ENCODE results near the gene RPL35A.
A peak's percentile ranks its signal among the peaks of the same experiment; 100 is the strongest.
"Not testable (repeated sequence)": the region's sequence is repeated elsewhere in the genome, so short reads cannot be mapped to it uniquely, and the experiment has no call there.

Gene RPL35A

GRCh38 chr3:197949778-197950676, at the start of gene RPL35A:
Gene RPL35A (plus strand): TSS chr3:197950190. CDS start chr3:197950968, 778 bp downstream.
- peak; percentile 87 for DNase-seq (ENCODE audit: low read depth)

GRCh38 chr3:197901626-197902025, 48.4 kb upstream of the RPL35A start:
- no peak for DNase-seq (ENCODE audit: low read depth)

- peak; percentile 85 for DNase-seq (ENCODE audit: low read depth)
Observed at GRCh38 chr3:197906023-197906849, 43.8 kb upstream of the RPL35A start.

GRCh38 chr3:197906850-197907187, 43.2 kb upstream of the RPL35A start:
- DNase-seq (ENCODE audit: low read depth), result no peak

GRCh38 chr3:197907196-197907595, 42.8 kb upstream of the RPL35A start:
- no peak for DNase-seq (ENCODE audit: low read depth)

GRCh38 chr3:197908550-197908949, 41.4 kb upstream of the RPL35A start:
- DNase-seq (ENCODE audit: low read depth), result peak; percentile 19

GRCh38 chr3:197908957-197909701, 40.9 kb upstream of the RPL35A start:
- no peak for DNase-seq (ENCODE audit: low read depth)

GRCh38 chr3:197912741-197913476, 37.1 kb upstream of the RPL35A start:
- DNase-seq (ENCODE audit: low read depth), result no peak

- no peak for DNase-seq (ENCODE audit: low read depth)
Observed at GRCh38 chr3:197913641-197914380, 36.2 kb upstream of the RPL35A start.

GRCh38 chr3:197921429-197922275, 28.3 kb upstream of the RPL35A start:
- DNase-seq (ENCODE audit: low read depth), result not testable (repeated sequence)

GRCh38 chr3:197926418-197926817, 23.6 kb upstream of the RPL35A start:
- DNase-seq (ENCODE audit: low read depth), result no peak

GRCh38 chr3:197927578-197927977, 22.4 kb upstream of the RPL35A start:
- not testable (repeated sequence) for DNase-seq (ENCODE audit: low read depth)

- DNase-seq (ENCODE audit: low read depth), result no peak
Observed at GRCh38 chr3:197936819-197937384, 13.1 kb upstream of the RPL35A start.

GRCh38 chr3:197940745-197941384, 9.1 kb upstream of the RPL35A start:
- DNase-seq (ENCODE audit: low read depth), result no peak

- DNase-seq (ENCODE audit: low read depth), result no peak
Observed at GRCh38 chr3:197942956-197943556, 6.9 kb upstream of the RPL35A start.

- DNase-seq (ENCODE audit: low read depth), result no peak
Observed at GRCh38 chr3:197949191-197949777, 706 bp upstream of the RPL35A start.

GRCh38 chr3:197950677-197951061, 679 bp downstream of the RPL35A start:
- no peak for DNase-seq (ENCODE audit: low read depth)

- DNase-seq (ENCODE audit: low read depth), result no peak
Observed at GRCh38 chr3:197951392-197951990, 1.5 kb downstream of the RPL35A start.
